ENCODE data around the gene DPP6. TPM values are rescaled to one million over a fixed set of nuclear protein-coding genes. Genes with fewer than 3 reads are reported as not detected.

DPP6 gene
- total and polyA plus RNA-seq, 2 donors (not counting 1 experiment from before 2014, with no cell fraction given), result not detected

- H2AFZ ChIP-seq (ENCODE audit: insufficient read depth, low read depth, low read length, poor library complexity, severe bottlenecking), result no peak overlapping the region
- H3K9me3 ChIP-seq (ENCODE audit: control extremely low read depth in 1 of 3, control insufficient read depth in 2 of 3, insufficient read depth in 1 of 3, low read length in 2 of 3), result peaks cover 0 to 4% (median 0%) of the 10 kb centered on the region in 3 donors
- H3K4me2 ChIP-seq (replicated peaks; ENCODE audit: low read depth, low read length, poor library complexity, severe bottlenecking), result no peak overlapping the region
- ATAC-seq (ENCODE audit: low read depth) (no peak), DNase-seq (no peak)
- H3K27me3 ChIP-seq (replicated peaks in 1 of 4; ENCODE audit: control extremely low read depth in 1 of 4, control insufficient read depth in 3 of 4, insufficient read depth in 4 of 4, low read length in 3 of 4), result no peaks in the 10 kb centered on the region
- no peak overlapping the region for H3K4me3 ChIP-seq (ENCODE audit: control extremely low read depth in 1 of 5, extremely low read depth in 1 of 5, insufficient read depth in 1 of 5, low read depth in 2 of 5, low read length in 4 of 5)
- ChIA-PET CTCF (no interaction called here), POLR2A (no interaction called here)
- no peaks in the 10 kb centered on the region for H3K4me1 ChIP-seq (ENCODE audit: control insufficient read depth in 2 of 2, insufficient read depth in 2 of 2, low read length in 2 of 2)
- Mint-ChIP-seq H3K27ac (no peak overlapping the region), H3K4me1 (no peaks in the 10 kb centered on the region), H3K9me3 (ENCODE audit: insufficient read depth) (no peaks in the 10 kb centered on the region), H3K4me3 (no peak overlapping the region), H3K27me3 (no peaks in the 10 kb centered on the region)
- H3K79me2 ChIP-seq (ENCODE audit: control insufficient read depth, insufficient read depth, low read length), result no peaks in the 10 kb centered on the region
- H3K9ac ChIP-seq (ENCODE audit: low read length), result no peak overlapping the region
- 88% methylated on average over 21 of the region's 21 CpGs for WGBS (ENCODE audit: insufficient coverage)
- intact Hi-C loops (cut with micrococcal nuclease), result no loop called here
- no peaks in the 10 kb centered on the region for H3K36me3 ChIP-seq (replicated peaks in 1 of 2; ENCODE audit: control extremely low read depth in 1 of 2, control insufficient read depth in 1 of 2, extremely low read depth in 1 of 2, insufficient read depth in 2 of 2, low read length in 1 of 2)
- no peaks in the 10 kb centered on the region for H4K20me1 ChIP-seq (ENCODE audit: control insufficient read depth, insufficient read depth, low read length, poor library complexity, severe bottlenecking)
- TF ChIP-seq EZH2 (IDR thresholded peaks at IDR 0.05; ENCODE audit: borderline replicate concordance, insufficient read depth, low read depth, low read length, poor library complexity, severe bottlenecking) (no peak), CTCF (IDR thresholded peaks at IDR 0.05) (no peak)
- H3K27ac ChIP-seq (ENCODE audit: low read length in 2 of 2), result no peak overlapping the region
Observed at GRCh38 chr7:154859747-154860620, 807.8 kb downstream of the DPP6 start.

GRCh38 chr7:154860621-154861375 lies 808.6 kb downstream of the DPP6 start:
- Histone ChIP-seq H3K27me3 (replicated peaks in 1 of 4; ENCODE audit: control extremely low read depth in 1 of 4, control insufficient read depth in 3 of 4, insufficient read depth in 4 of 4, low read length in 3 of 4) (no peaks in the 10 kb centered on the region), H3K79me2 (ENCODE audit: control insufficient read depth, insufficient read depth, low read length) (no peaks in the 10 kb centered on the region), H4K20me1 (ENCODE audit: control insufficient read depth, insufficient read depth, low read length, poor library complexity, severe bottlenecking) (no peaks in the 10 kb centered on the region), H3K9ac (ENCODE audit: low read length) (no peak overlapping the region), H3K4me1 (ENCODE audit: control insufficient read depth in 2 of 2, insufficient read depth in 2 of 2, low read length in 2 of 2) (no peaks in the 10 kb centered on the region), H3K4me3 (ENCODE audit: control extremely low read depth in 1 of 5, extremely low read depth in 1 of 5, insufficient read depth in 1 of 5, low read depth in 2 of 5, low read length in 4 of 5) (no peak overlapping the region), H3K27ac (ENCODE audit: low read length in 2 of 2) (no peak overlapping the region), H3K9me3 (ENCODE audit: control extremely low read depth in 1 of 3, control insufficient read depth in 2 of 3, insufficient read depth in 1 of 3, low read length in 2 of 3) (peaks cover 0 to 4% (median 0%) of the 10 kb centered on the region in 3 donors), H2AFZ (ENCODE audit: insufficient read depth, low read depth, low read length, poor library complexity, severe bottlenecking) (no peak overlapping the region), H3K4me2 (replicated peaks; ENCODE audit: low read depth, low read length, poor library complexity, severe bottlenecking) (no peak overlapping the region), H3K36me3 (replicated peaks in 1 of 2; ENCODE audit: control extremely low read depth in 1 of 2, control insufficient read depth in 1 of 2, extremely low read depth in 1 of 2, insufficient read depth in 2 of 2, low read length in 1 of 2) (no peaks in the 10 kb centered on the region)
- POLR2A ChIA-PET, result no interaction called here
- Mint-ChIP-seq H3K4me1 (no peaks in the 10 kb centered on the region), H3K27me3 (no peaks in the 10 kb centered on the region), H3K4me3 (no peak overlapping the region), H3K27ac (no peak overlapping the region), H3K9me3 (ENCODE audit: insufficient read depth) (no peaks in the 10 kb centered on the region)
- CTCF ChIA-PET, result no interaction called here
- 95% methylated on average over 6 of the region's 7 CpGs for WGBS (ENCODE audit: insufficient coverage)
- intact Hi-C loops (cut with micrococcal nuclease), result no loop called here
- ATAC-seq (ENCODE audit: low read depth), result no peak
- DNase-seq, result no peak
- TF ChIP-seq EZH2 (IDR thresholded peaks at IDR 0.05; ENCODE audit: borderline replicate concordance, insufficient read depth, low read depth, low read length, poor library complexity, severe bottlenecking), result no peak
- no peak for TF ChIP-seq CTCF (IDR thresholded peaks at IDR 0.05)

All from B cell (primary cell).